Stomach (tissue), 9 donors: Measurements from ENCODE around the gene DLEC1. TPM values are rescaled to one million over a fixed set of nuclear protein-coding genes. Genes with fewer than 3 reads are reported as not detected.

Experiments used
- DNase-seq, 2 donors: peaks; one replicate each; pipeline versions ENCODE4 v3.0.0 to v3.0.0-alpha.2; 2013 to 2019
- H3K27ac ChIP-seq, 5 donors: fragments of 200-600 bp in 4 of 5; sonication (generic) in 4 of 5; one replicate each; pipeline ENCODE4 v1.5.1; 2013 to 2019; ENCODE audit warnings: mild to moderate bottlenecking in 1 of 5, moderate library complexity in 1 of 5
- H3K27me3 ChIP-seq, 3 donors: fragments of 200-600 bp; sonication (generic); one replicate each; pipeline ENCODE4 v1.5.1; 2017 to 2019; ENCODE audit warnings: mixed run types in 1 of 3
- H3K36me3 ChIP-seq, 4 donors: fragments of 200-600 bp; sonication (generic); 1 replicate in 3 of 4; 2 replicates in 1 of 4; pipeline ENCODE4 v1.5.1; 2016 to 2019
- H3K4me1 ChIP-seq, 4 donors: fragments of 200-600 bp; sonication (generic); one replicate each; pipeline ENCODE4 v1.5.1; 2016 to 2019
- H3K4me3 ChIP-seq, 4 donors: fragments of 200-600 bp; sonication (generic) in 3 of 4; one replicate each; pipeline ENCODE4 v1.5.1; 2016 to 2019; ENCODE audit warnings: mild to moderate bottlenecking in 1 of 4
- H3K9me3 ChIP-seq, 4 donors: fragments of 200-600 bp; sonication (generic); one replicate each; pipeline ENCODE4 v1.5.1; 2016 to 2019
- POLR2A ChIP-seq, 4 donors: fragments of 450-650 bp; IDR thresholded peaks; one replicate each; pipeline ENCODE4 v1.6.1; 2016; ENCODE audit warnings: antibody characterized with exemption in 4 of 4, control low read depth in 2 of 4, mild to moderate bottlenecking in 1 of 4, moderate library complexity in 1 of 4
- WGBS, 5 donors: extraction: QIAGEN DNeasy Blood & Tissue Kit in 3 of 5; methylation state at CpG; one replicate each; pipeline versions ENCODE4 v1.1.5 to v1.1.7; 2013 to 2018; 5-methylcytosine and 5-hydroxymethylcytosine counted together
- intact Hi-C: fragments of 100-400 bp; cut with DNase I; formaldehyde crosslinking; loops from one replicate; pipeline ENCODE4 v1.15.1; 2023; ENCODE audit warnings: low total_unique reads
- polyA plus RNA-seq, 3 donors: library from polyadenylated mRNA; stranded (reverse); fragments of 200-250 nt; gene quantifications; one replicate each; pipeline ENCODE4 v1.2.3, GENCODE V29; 2013
- small RNA-seq, 4 donors: library from RNA; depleted of rRNA; stranded (forward); fragments of <200 nt; gene quantifications; one replicate each; pipeline ENCODE3, GENCODE V24; 2016
- total RNA-seq, 5 donors: library from RNA; depleted of rRNA; stranded (reverse); fragments of >200 nt; gene quantifications; one replicate each; pipeline versions ENCODE4 v1.1.0 to v1.2.3, GENCODE V29; 2014 to 2016
- donor health status: healthy with polysubstance abuse.
- donor health status: Bipolar disorder and iron deficiency.
- donor health status: healthy.

The DLEC1 gene
- total and polyA plus RNA-seq, 8 donors = 0.12 to 1.5 (median 0.31) TPM; not detected in 3

DNA sequence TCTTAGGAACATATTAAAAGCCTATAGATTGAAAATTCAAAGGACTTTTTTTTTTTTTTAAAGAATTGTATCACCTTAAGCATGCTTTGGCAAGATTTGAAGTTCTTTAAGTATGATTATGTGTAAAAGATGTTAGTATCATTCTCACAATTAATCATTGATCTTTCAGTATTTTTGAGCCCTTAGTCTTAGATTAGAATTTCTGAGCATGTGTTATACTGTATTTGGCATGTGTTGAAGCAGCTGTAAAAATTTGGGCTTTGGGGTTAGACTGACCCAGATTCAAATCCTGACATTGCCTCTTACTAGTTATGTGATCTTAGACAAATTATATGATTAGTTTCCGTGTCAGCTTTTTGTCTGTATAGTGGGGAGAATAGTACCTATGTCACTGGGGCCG lies 132.6 kb downstream of the DLEC1 start:
- no peaks in the 10 kb centered on the region for H3K9me3 ChIP-seq
- 78 to 90% (median 83%) methylated on average over 2 of the region's 2 CpGs for WGBS, 5 donors
- peaks cover 15 to 81% (median 33%) of the 10 kb centered on the region in 4 donors for H3K4me1 ChIP-seq
- H3K27me3 ChIP-seq = no peaks in the 10 kb centered on the region
- DNase-seq = no peak
- no peak for TF ChIP-seq POLR2A (IDR thresholded peaks at IDR 0.05)
- intact Hi-C loops = no loop called here
- H3K27ac ChIP-seq = no peak overlapping the region
- no peaks in the 10 kb centered on the region for H3K36me3 ChIP-seq
- no peak overlapping the region for H3K4me3 ChIP-seq

Small RNAs within 50 kb of the gene (small RNA-seq; reads per million reads assigned to genes)
- gene RF00019 = 0 reads per million in 4 donors

Other genes with a start within 250 kb of the DLEC1 start
- 10 to 100 TPM; 13.4 to 54.9 (median 39.7) TPM for gene CTDSPL, start 177.3 kb upstream of the DLEC1 start, total RNA-seq
- gene CTDSPL, start 177.3 kb upstream of the DLEC1 start, polyA plus RNA-seq = 10 to 100 TPM; 18.9 to 32.1 (median 28.3) TPM
- 100 to 1,000 TPM in 2 of 5 donors, 10 to 100 TPM in 3; 59.8 to 191 (median 86.8) TPM for gene VILL, start 48.4 kb upstream of the DLEC1 start, total RNA-seq
- 100 to 1,000 TPM in 1 of 3 donors, 10 to 100 TPM in 2; 24.1 to 202 (median 43.7) TPM for gene VILL, start 48.4 kb upstream of the DLEC1 start, polyA plus RNA-seq
- gene PLCD1, start 9.6 kb upstream of the DLEC1 start, total RNA-seq = 10 to 100 TPM in 4 of 5 donors, 1 to 10 TPM in 1; 8.2 to 73.9 (median 15.6) TPM
- gene PLCD1, start 9.6 kb upstream of the DLEC1 start, polyA plus RNA-seq = 10 to 100 TPM in 2 of 3 donors, 1 to 10 TPM in 1; 9.8 to 27.1 (median 11.3) TPM
- gene ACAA1, start 97.9 kb downstream of the DLEC1 start, total RNA-seq = 100 to 1,000 TPM in 2 of 5 donors, 10 to 100 TPM in 3; 44.2 to 249 (median 80.4) TPM
- gene ACAA1, start 97.9 kb downstream of the DLEC1 start, polyA plus RNA-seq = 10 to 100 TPM; 60.9 to 79.1 (median 72.2) TPM
- 10 to 100 TPM in 4 of 5 donors, 1 to 10 TPM in 1; 9.0 to 67.8 (median 37.5) TPM for gene MYD88, start 99.5 kb downstream of the DLEC1 start, total RNA-seq
- 10 to 100 TPM; 23.0 to 42.5 (median 26.3) TPM for gene MYD88, start 99.5 kb downstream of the DLEC1 start, polyA plus RNA-seq
- 10 to 100 TPM in 4 of 5 donors, 1 to 10 TPM in 1; 7.0 to 49.9 (median 27.5) TPM for gene OXSR1, start 126.3 kb downstream of the DLEC1 start, total RNA-seq
- 10 to 100 TPM in 2 of 3 donors, 1 to 10 TPM in 1; 9.9 to 14.5 (median 11.2) TPM for gene OXSR1, start 126.3 kb downstream of the DLEC1 start, polyA plus RNA-seq
- gene SLC22A13, start 226.6 kb downstream of the DLEC1 start, total RNA-seq = under 1 TPM in 2 of 5 donors, not detected in 3; 0.29 to 0.73 TPM
- gene SLC22A13, start 226.6 kb downstream of the DLEC1 start, polyA plus RNA-seq = under 1 TPM in 1 of 3 donors, not detected in 2; 0.05 TPM
- not detected for gene SLC22A14, start 243.1 kb downstream of the DLEC1 start, total RNA-seq
- gene SLC22A14, start 243.1 kb downstream of the DLEC1 start, polyA plus RNA-seq = under 1 TPM in 2 of 3 donors, not detected in 1; 0.08 to 0.31 TPM